ENCODE measurements around the gene ZMIZ2. TPM values are rescaled to one million over a fixed set of nuclear protein-coding genes. Genes with fewer than 3 reads are reported as not detected.

The ZMIZ2 gene
- total RNA-seq, 2 donors from 2014 or later: 85.6 to 98.2 TPM

DNA sequence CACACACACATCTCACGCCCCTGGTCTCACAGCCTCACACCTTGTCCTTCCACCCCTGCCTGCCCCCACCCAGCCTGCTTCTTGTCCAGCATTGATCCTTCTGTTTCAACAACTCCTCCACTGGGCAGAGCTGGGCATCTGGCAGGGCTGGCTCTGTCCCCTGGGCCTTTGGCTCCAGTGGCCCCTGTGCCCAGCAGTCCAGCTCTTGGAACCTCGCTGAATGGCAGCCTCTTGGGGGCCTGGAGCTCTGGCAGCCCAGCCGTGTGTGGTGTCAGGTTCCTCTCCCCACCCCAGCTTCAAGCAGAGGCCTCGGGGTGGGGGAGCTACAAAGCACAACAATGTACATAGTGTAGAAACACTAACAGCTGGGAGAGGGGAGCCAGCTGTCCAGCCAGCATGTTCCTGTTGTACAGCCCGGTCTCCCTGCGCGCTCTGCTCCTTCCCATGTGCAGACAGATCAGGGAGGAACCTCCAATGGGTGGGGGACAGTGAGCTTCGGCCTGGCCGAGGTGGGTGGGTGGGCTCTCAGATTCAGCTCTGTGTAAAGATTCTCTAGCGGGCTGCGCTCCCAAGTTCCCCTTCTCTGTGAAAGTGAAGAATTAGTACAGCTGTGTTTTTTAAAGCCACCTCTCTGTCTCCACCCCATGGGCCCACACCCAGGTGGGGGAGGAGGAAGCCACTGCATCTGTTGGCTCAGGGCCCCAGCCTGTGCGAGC lies 19.4 kb downstream of the ZMIZ2 start:
- H3K9ac ChIP-seq (ENCODE audit: extremely low read depth, low read length, poor library complexity, severe bottlenecking): no peak overlapping the region
- DNase-seq: no peak
- no peaks in the 10 kb centered on the region for H3K4me1 ChIP-seq (ENCODE audit: control insufficient read depth, insufficient read depth, low read length)
- H3K4me3 Mint-ChIP-seq: no peak overlapping the region
- H3K27me3 ChIP-seq (ENCODE audit: control insufficient read depth, insufficient read depth, low read length, poor library complexity, severe bottlenecking): no peaks in the 10 kb centered on the region
- no peaks in the 10 kb centered on the region for H3K9me3 Mint-ChIP-seq
- no peaks in the 10 kb centered on the region for H3K4me1 Mint-ChIP-seq
- peaks cover 1% of the 10 kb centered on the region for H3K27me3 Mint-ChIP-seq (ENCODE audit: insufficient read depth)
- no peaks in the 10 kb centered on the region for H3K9me3 ChIP-seq (ENCODE audit: control insufficient read depth, low read length)
- H3K36me3 ChIP-seq (ENCODE audit: control insufficient read depth, insufficient read depth, low read length): peaks cover 40% of the 10 kb centered on the region
- TF ChIP-seq, protein P1, sequence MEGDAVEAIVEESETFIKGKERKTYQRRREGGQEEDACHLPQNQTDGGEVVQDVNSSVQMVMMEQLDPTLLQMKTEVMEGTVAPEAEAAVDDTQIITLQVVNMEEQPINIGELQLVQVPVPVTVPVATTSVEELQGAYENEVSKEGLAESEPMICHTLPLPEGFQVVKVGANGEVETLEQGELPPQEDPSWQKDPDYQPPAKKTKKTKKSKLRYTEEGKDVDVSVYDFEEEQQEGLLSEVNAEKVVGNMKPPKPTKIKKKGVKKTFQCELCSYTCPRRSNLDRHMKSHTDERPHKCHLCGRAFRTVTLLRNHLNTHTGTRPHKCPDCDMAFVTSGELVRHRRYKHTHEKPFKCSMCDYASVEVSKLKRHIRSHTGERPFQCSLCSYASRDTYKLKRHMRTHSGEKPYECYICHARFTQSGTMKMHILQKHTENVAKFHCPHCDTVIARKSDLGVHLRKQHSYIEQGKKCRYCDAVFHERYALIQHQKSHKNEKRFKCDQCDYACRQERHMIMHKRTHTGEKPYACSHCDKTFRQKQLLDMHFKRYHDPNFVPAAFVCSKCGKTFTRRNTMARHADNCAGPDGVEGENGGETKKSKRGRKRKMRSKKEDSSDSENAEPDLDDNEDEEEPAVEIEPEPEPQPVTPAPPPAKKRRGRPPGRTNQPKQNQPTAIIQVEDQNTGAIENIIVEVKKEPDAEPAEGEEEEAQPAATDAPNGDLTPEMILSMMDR (conservative IDR thresholded peaks at IDR 0.05): no peak
- no peak overlapping the region for H3K27ac Mint-ChIP-seq
- 50 to 88% methylated on average over 2 to 12 of the region's 12 CpGs for WGBS, 2 experiments (ENCODE audit: insufficient coverage in 1 of 2, insufficient read length in 1 of 2)
- peaks cover 39% of the 10 kb centered on the region for H3K36me3 Mint-ChIP-seq (ENCODE audit: low read depth)
- H3K4me3 ChIP-seq (ENCODE audit: low read length): no peak overlapping the region
- H3K27ac ChIP-seq (ENCODE audit: low read depth, low read length): peak overlapping the region; percentile 74

DNA sequence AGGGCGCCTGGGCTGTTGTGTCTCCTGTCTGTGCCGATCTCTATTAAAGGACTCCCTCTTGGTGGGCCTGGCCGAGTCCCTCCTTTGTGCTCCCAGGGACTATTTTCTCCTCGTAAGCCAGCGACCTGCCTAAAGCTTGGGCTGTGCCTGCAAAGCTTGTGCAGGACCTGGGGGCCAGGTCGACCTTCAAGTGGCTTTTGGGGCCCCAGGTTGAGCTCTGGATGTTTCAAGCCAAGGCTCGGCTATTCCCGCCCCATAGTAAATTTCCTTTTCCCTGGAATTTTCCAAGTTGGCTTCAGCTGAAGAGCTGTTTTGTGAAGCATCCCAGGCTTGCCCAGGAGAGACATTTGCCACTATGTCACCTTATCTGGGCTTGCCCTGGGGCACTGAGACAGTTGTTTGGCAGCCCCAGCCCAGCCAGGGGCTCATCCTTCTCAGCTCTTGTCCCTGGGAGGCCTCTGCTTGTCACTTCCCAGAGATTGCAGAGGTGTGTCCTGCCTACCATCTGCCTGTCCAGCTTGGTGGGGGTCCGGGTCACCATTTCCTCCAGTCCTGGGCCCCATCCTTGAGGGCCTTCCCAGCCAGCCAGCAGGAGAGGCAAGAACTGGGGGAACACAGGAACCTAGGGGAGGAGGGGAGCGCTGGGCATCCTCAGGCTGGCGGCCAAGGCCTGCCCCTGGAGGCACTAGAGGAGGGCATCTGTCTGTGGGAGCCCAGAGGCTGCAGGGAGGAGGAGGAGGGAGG lies 20.2 kb downstream of the ZMIZ2 start:
- Mint-ChIP-seq H3K36me3 (ENCODE audit: low read depth) (peaks cover 32% of the 10 kb centered on the region), H3K27me3 (ENCODE audit: insufficient read depth) (peaks cover 1% of the 10 kb centered on the region), H3K4me1 (no peaks in the 10 kb centered on the region), H3K9me3 (no peaks in the 10 kb centered on the region), H3K27ac (no peak overlapping the region), H3K4me3 (no peak overlapping the region)
- no peak overlapping the region for H3K9ac ChIP-seq (ENCODE audit: extremely low read depth, low read length, poor library complexity, severe bottlenecking)
- no peak overlapping the region for H3K4me3 ChIP-seq (ENCODE audit: low read length)
- peak overlapping the region; percentile 74 for H3K27ac ChIP-seq (ENCODE audit: low read depth, low read length)
- 90 to 91% methylated on average over 7 to 11 of the region's 11 CpGs for WGBS, 2 experiments (ENCODE audit: insufficient coverage in 1 of 2, insufficient read length in 1 of 2)
- H3K4me1 ChIP-seq (ENCODE audit: control insufficient read depth, insufficient read depth, low read length): no peaks in the 10 kb centered on the region
- TF ChIP-seq, protein P1 (conservative IDR thresholded peaks at IDR 0.05): no peak
- H3K36me3 ChIP-seq (ENCODE audit: control insufficient read depth, insufficient read depth, low read length): peaks cover 35% of the 10 kb centered on the region
- H3K27me3 ChIP-seq (ENCODE audit: control insufficient read depth, insufficient read depth, low read length, poor library complexity, severe bottlenecking): no peaks in the 10 kb centered on the region
- no peak for DNase-seq
- H3K9me3 ChIP-seq (ENCODE audit: control insufficient read depth, low read length): no peaks in the 10 kb centered on the region

DNA sequence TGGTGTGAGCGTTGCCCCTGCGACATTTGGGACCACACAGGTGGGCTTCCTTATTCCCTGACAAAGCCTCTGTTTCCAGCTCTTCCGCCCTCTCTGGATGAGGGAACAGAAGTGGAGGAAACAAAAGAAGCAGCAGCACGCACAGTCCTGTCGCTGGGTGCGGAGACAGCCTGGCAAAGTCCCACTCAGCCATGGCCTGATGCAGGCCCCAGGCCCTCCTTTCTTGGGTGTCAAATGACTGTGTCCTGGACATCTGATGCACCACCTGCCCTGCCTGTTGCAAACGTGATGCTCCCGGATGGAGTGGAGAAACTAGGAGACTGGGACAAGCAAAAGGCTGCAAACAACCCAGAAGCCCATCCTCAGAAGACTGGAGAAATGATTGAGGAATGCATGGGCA lies 20.7 kb downstream of the ZMIZ2 start:
- no peak for DNase-seq
- Histone ChIP-seq H3K4me1 (ENCODE audit: control insufficient read depth, insufficient read depth, low read length) (no peaks in the 10 kb centered on the region), H3K4me3 (ENCODE audit: low read length) (no peak overlapping the region), H3K27me3 (ENCODE audit: control insufficient read depth, insufficient read depth, low read length, poor library complexity, severe bottlenecking) (no peaks in the 10 kb centered on the region), H3K9me3 (ENCODE audit: control insufficient read depth, low read length) (no peaks in the 10 kb centered on the region), H3K36me3 (ENCODE audit: control insufficient read depth, insufficient read depth, low read length) (peaks cover 29% of the 10 kb centered on the region), H3K9ac (ENCODE audit: extremely low read depth, low read length, poor library complexity, severe bottlenecking) (no peak overlapping the region), H3K27ac (ENCODE audit: low read depth, low read length) (no peak overlapping the region)
- H3K36me3 Mint-ChIP-seq (ENCODE audit: low read depth): peaks cover 31% of the 10 kb centered on the region
- H3K27me3 Mint-ChIP-seq (ENCODE audit: insufficient read depth): peaks cover 1% of the 10 kb centered on the region
- 87 to 95% methylated on average over 6 to 8 of the region's 8 CpGs for WGBS, 2 experiments (ENCODE audit: insufficient coverage in 1 of 2, insufficient read length in 1 of 2)
- no peak overlapping the region for H3K27ac Mint-ChIP-seq
- H3K4me1 Mint-ChIP-seq: no peaks in the 10 kb centered on the region
- H3K4me3 Mint-ChIP-seq: no peak overlapping the region
- TF ChIP-seq, protein P1 (conservative IDR thresholded peaks at IDR 0.05): no peak
- H3K9me3 Mint-ChIP-seq: no peaks in the 10 kb centered on the region
